AG04449 (cell line): ENCODE measurements around the gene FAM53A.

Experiments
- CTCF ChIA-PET: fragments of 350-600 bp; formaldehyde crosslinking; extraction: SDS; loops from one replicate; lab custom pipeline; 2021; ENCODE audit warnings: antibody characterized with exemption; lab: Yijun Ruan, JAX
- POLR2A ChIA-PET: fragments of 400-600, 350-600 bp; formaldehyde crosslinking; extraction: SDS; loops from one replicate; lab custom pipeline; 2020; ENCODE audit warnings: antibody characterized with exemption, inconsistent platforms; lab: Yijun Ruan, JAX
- DNase-seq: peaks from one replicate; pipeline ENCODE4 v3.0.0-alpha.2; 2010; ENCODE audit warnings: low read depth, low spot score
- H3K4me3 ChIP-seq: 2 replicates; pipeline ENCODE4 v1.5.1; 2011; ENCODE audit warnings: low read depth, mild to moderate bottlenecking, control low read depth, low read length
- TF ChIP-seq, protein P1 (sequence below): IDR thresholded peaks from one replicate; pipeline ENCODE4 v1.5.1; 2011; ENCODE audit warnings: mild to moderate bottlenecking, moderate library complexity, low read length, control low read depth, inconsistent platforms; ENCODE audit not compliant: insufficient read depth; ENCODE audit errors: missing control alignments

Gene FAM53A

GRCh38 chr4:1627417-1628313 lies 56.4 kb downstream of the FAM53A start:
- TF ChIP-seq, protein P1, sequence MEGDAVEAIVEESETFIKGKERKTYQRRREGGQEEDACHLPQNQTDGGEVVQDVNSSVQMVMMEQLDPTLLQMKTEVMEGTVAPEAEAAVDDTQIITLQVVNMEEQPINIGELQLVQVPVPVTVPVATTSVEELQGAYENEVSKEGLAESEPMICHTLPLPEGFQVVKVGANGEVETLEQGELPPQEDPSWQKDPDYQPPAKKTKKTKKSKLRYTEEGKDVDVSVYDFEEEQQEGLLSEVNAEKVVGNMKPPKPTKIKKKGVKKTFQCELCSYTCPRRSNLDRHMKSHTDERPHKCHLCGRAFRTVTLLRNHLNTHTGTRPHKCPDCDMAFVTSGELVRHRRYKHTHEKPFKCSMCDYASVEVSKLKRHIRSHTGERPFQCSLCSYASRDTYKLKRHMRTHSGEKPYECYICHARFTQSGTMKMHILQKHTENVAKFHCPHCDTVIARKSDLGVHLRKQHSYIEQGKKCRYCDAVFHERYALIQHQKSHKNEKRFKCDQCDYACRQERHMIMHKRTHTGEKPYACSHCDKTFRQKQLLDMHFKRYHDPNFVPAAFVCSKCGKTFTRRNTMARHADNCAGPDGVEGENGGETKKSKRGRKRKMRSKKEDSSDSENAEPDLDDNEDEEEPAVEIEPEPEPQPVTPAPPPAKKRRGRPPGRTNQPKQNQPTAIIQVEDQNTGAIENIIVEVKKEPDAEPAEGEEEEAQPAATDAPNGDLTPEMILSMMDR, result no peak
- POLR2A ChIA-PET, result no interaction called here
- CTCF ChIA-PET, result interaction anchor here (0.7 to 1.5 kb wide), 4 partner anchors 9 to 272 kb away, joined by 3 to 4 read pairs (median 4); no protein-coding TSS in a partner anchor
- no peak for DNase-seq
- no peak overlapping the region for H3K4me3 ChIP-seq

DNA sequence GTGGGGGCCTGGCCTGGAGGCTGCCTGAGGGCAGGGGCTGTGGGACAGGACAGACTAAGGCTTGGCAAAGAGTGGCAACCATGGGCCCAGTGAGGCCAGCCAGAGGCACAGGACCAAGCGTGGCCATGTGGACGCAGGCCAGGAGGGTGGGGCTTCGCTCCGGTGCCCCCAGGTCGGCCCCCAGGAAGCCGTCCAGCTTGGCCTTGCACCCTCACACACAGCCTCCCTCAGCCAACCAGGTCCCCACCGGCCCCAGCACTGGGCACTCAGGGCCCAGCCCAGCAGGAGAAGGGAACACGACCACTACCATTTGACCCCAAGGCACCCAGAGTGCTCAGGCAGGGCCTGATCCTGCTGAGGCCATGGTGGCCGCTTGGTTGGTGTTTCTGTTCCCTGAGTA lies 57.2 kb downstream of the FAM53A start:
- no peak overlapping the region for H3K4me3 ChIP-seq
- TF ChIP-seq, protein P1, result no peak
- ChIA-PET CTCF (interaction anchor here (0.7 to 1.5 kb wide), 4 partner anchors 8 to 271 kb away, joined by 3 to 4 read pairs (median 4); no protein-coding TSS in a partner anchor), POLR2A (no interaction called here)
- DNase-seq, result no peak

DNA sequence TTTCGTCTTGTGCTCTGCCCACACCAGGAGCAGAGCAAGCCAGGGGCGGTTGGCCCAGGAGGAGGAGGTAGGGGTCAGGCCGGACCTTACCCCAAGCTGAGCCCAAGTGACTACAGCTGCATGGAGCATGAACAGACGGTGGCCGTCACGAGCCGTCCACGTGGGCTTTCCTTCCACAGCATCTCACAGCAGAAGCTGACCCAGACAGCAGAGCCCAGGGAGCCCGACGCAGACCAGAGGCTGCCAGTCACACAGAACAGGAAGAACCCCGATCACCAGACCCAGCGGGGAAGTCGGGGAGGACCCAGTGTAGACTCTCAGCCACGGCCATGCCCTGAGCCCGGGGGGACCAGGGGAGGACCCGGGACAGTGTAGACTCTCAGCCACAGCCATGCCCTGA lies 58.0 kb downstream of the FAM53A start:
- TF ChIP-seq, protein P1, result no peak
- DNase-seq, result no peak
- ChIA-PET CTCF (no interaction called here), POLR2A (no interaction called here)
- no peak overlapping the region for H3K4me3 ChIP-seq

- no peak for DNase-seq
- no peak overlapping the region for H3K4me3 ChIP-seq
- ChIA-PET POLR2A (no interaction called here), CTCF (no interaction called here)
- TF ChIP-seq, protein P1, result no peak
These were observed 58.4 kb downstream of the FAM53A start for GRCh38 chr4:1625600-1626138.

GRCh38 chr4:1624519-1624910 lies 59.6 kb downstream of the FAM53A start:
- ChIA-PET POLR2A (no interaction called here), CTCF (no interaction called here)
- TF ChIP-seq, protein P1, result no peak
- H3K4me3 ChIP-seq, result no peak overlapping the region
- no peak for DNase-seq

DNA sequence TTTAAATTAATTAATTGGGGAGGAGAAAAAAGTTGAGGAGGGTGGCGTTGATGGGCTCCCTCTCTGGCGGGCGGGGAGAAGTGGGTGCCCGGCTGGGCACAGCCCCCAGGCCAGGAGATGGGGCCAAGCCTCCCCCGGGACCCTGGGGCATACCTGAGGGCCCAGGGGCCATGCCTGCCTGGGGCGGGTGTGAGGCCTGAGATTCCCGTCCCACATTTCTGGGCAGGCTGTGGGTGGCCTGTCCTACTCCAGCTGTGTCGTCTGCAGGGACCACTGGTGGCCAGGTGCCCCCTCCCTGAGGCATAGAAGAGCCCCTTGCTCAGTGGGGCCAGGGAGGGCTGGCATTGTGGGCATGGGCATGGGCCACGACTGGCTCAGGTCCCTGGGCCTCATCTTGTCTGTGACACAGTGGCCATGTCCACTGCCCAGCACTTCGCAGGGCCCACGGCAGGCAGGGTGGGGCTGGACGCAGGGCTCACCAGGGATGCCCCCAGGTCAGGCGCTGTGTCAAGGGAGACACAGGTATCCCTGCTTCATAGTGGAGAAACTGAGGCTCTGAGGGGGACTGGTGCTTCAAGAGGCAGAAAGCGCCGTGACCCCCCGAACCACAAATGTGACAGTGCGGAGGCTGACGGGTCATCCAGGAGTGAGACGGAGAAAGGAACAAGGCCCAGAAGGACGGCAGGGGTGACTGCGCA lies 60.1 kb downstream of the FAM53A start:
- TF ChIP-seq, protein P1, result no peak
- no peak overlapping the region for H3K4me3 ChIP-seq
- ChIA-PET POLR2A (no interaction called here), CTCF (no interaction called here)
- no peak for DNase-seq
